ENCODE results near the gene TPPP3. TPM values are rescaled to one million over a fixed set of nuclear protein-coding genes. Genes with fewer than 3 reads are reported as not detected.

The TPPP3 gene
- total RNA-seq, 1 donor from 2014 or later: 1.5 TPM

GRCh38 chr16:67426022-67426421 lies 32.7 kb upstream of the TPPP3 start:
- peaks cover 15% of the 10 kb centered on the region for H3K27me3 Mint-ChIP-seq (ENCODE audit: unreplicated experiment)
- DNase-seq (ENCODE audit: extremely low spot score, unreplicated experiment): no peak
- peaks cover 35% of the 10 kb centered on the region for H3K4me1 Mint-ChIP-seq (ENCODE audit: unreplicated experiment)
- TF ChIP-seq CTCF (IDR thresholded peaks at IDR 0.05): no peak
- no peak overlapping the region for H3K27ac Mint-ChIP-seq (ENCODE audit: unreplicated experiment)
- no peaks in the 10 kb centered on the region for H3K9me3 Mint-ChIP-seq (ENCODE audit: unreplicated experiment)
- H3K36me3 Mint-ChIP-seq (ENCODE audit: unreplicated experiment): peaks cover 6% of the 10 kb centered on the region
- no peak overlapping the region for H3K4me3 Mint-ChIP-seq (ENCODE audit: unreplicated experiment)

- no peak overlapping the region for H3K4me3 Mint-ChIP-seq (ENCODE audit: unreplicated experiment)
- peaks cover 6% of the 10 kb centered on the region for H3K36me3 Mint-ChIP-seq (ENCODE audit: unreplicated experiment)
- no peak for DNase-seq (ENCODE audit: extremely low spot score, unreplicated experiment)
- no peak for TF ChIP-seq CTCF (IDR thresholded peaks at IDR 0.05)
- peaks cover 15% of the 10 kb centered on the region for H3K27me3 Mint-ChIP-seq (ENCODE audit: unreplicated experiment)
- H3K27ac Mint-ChIP-seq (ENCODE audit: unreplicated experiment): no peak overlapping the region
- H3K9me3 Mint-ChIP-seq (ENCODE audit: unreplicated experiment): no peaks in the 10 kb centered on the region
- peaks cover 35% of the 10 kb centered on the region for H3K4me1 Mint-ChIP-seq (ENCODE audit: unreplicated experiment)
Measured at GRCh38 chr16:67425580-67425979, 32.3 kb upstream of the TPPP3 start.

GRCh38 chr16:67425061-67425460 lies 31.8 kb upstream of the TPPP3 start:
- Mint-ChIP-seq H3K36me3 (ENCODE audit: unreplicated experiment) (peaks cover 6% of the 10 kb centered on the region), H3K4me3 (ENCODE audit: unreplicated experiment) (no peak overlapping the region), H3K27ac (ENCODE audit: unreplicated experiment) (no peak overlapping the region), H3K4me1 (ENCODE audit: unreplicated experiment) (peaks cover 32% of the 10 kb centered on the region), H3K27me3 (ENCODE audit: unreplicated experiment) (peaks cover 12% of the 10 kb centered on the region), H3K9me3 (ENCODE audit: unreplicated experiment) (no peaks in the 10 kb centered on the region)
- TF ChIP-seq CTCF (IDR thresholded peaks at IDR 0.05): no peak
- DNase-seq (ENCODE audit: extremely low spot score, unreplicated experiment): no peak

GRCh38 chr16:67424261-67424615 lies 30.9 kb upstream of the TPPP3 start:
- no peak overlapping the region for H3K27ac Mint-ChIP-seq (ENCODE audit: unreplicated experiment)
- no peak overlapping the region for H3K4me3 Mint-ChIP-seq (ENCODE audit: unreplicated experiment)
- peaks cover 12% of the 10 kb centered on the region for H3K27me3 Mint-ChIP-seq (ENCODE audit: unreplicated experiment)
- TF ChIP-seq CTCF (IDR thresholded peaks at IDR 0.05): no peak
- no peak for DNase-seq (ENCODE audit: extremely low spot score, unreplicated experiment)
- H3K36me3 Mint-ChIP-seq (ENCODE audit: unreplicated experiment): peaks cover 6% of the 10 kb centered on the region
- H3K9me3 Mint-ChIP-seq (ENCODE audit: unreplicated experiment): no peaks in the 10 kb centered on the region
- H3K4me1 Mint-ChIP-seq (ENCODE audit: unreplicated experiment): peaks cover 32% of the 10 kb centered on the region

GRCh38 chr16:67423611-67424260 lies 30.4 kb upstream of the TPPP3 start:
- H3K36me3 Mint-ChIP-seq (ENCODE audit: unreplicated experiment): peaks cover 6% of the 10 kb centered on the region
- no peak for DNase-seq (ENCODE audit: extremely low spot score, unreplicated experiment)
- no peak overlapping the region for H3K4me3 Mint-ChIP-seq (ENCODE audit: unreplicated experiment)
- peaks cover 12% of the 10 kb centered on the region for H3K27me3 Mint-ChIP-seq (ENCODE audit: unreplicated experiment)
- H3K27ac Mint-ChIP-seq (ENCODE audit: unreplicated experiment): no peak overlapping the region
- no peak for TF ChIP-seq CTCF (IDR thresholded peaks at IDR 0.05)
- peaks cover 32% of the 10 kb centered on the region for H3K4me1 Mint-ChIP-seq (ENCODE audit: unreplicated experiment)
- no peaks in the 10 kb centered on the region for H3K9me3 Mint-ChIP-seq (ENCODE audit: unreplicated experiment)

Measured in osteocyte (in vitro differentiated cells).